ENCODE measurements around the gene SPAG9. TPM values are rescaled to one million over a fixed set of nuclear protein-coding genes. Genes with fewer than 3 reads are reported as not detected.
A peak's percentile ranks its signal among the peaks of the same experiment; 100 is the strongest.
"Not testable (repeated sequence)": the region's sequence is repeated elsewhere in the genome, so short reads cannot be mapped to it uniquely, and the experiment has no call there.

The SPAG9 gene
- total RNA-seq, 1 donor from 2014 or later, result 77.9 TPM

- DNase-seq (ENCODE audit: low spot score), result no peak
These were observed 165.5 kb downstream of the SPAG9 start for GRCh38 chr17:50955160-50955559.

- no peak for DNase-seq (ENCODE audit: low spot score)
These were observed 166.0 kb downstream of the SPAG9 start for GRCh38 chr17:50954641-50955121.

- DNase-seq (ENCODE audit: low spot score), result no peak
These were observed 166.7 kb downstream of the SPAG9 start for GRCh38 chr17:50953831-50954601.

- DNase-seq (ENCODE audit: low spot score), result no peak
These were observed 167.2 kb downstream of the SPAG9 start for GRCh38 chr17:50953518-50953830.

GRCh38 chr17:50952889-50953288 is 167.8 kb downstream of the SPAG9 start:
- DNase-seq (ENCODE audit: low spot score), result no peak

- no peak for DNase-seq (ENCODE audit: low spot score)
These were observed 168.7 kb downstream of the SPAG9 start for GRCh38 chr17:50952013-50952412.

- DNase-seq (ENCODE audit: low spot score), result peak; percentile 80
These were observed 170.4 kb downstream of the SPAG9 start for GRCh38 chr17:50949989-50950877.

- DNase-seq (ENCODE audit: low spot score), result no peak
These were observed 171.3 kb downstream of the SPAG9 start for GRCh38 chr17:50949128-50949988.

GRCh38 chr17:50948711-50949110 is 172.0 kb downstream of the SPAG9 start:
- no peak for DNase-seq (ENCODE audit: low spot score)

GRCh38 chr17:50947782-50948543 is 172.7 kb downstream of the SPAG9 start:
- DNase-seq (ENCODE audit: low spot score), result peak; percentile 87

GRCh38 chr17:50946891-50947781 is 173.5 kb downstream of the SPAG9 start:
- DNase-seq (ENCODE audit: low spot score), result no peak

GRCh38 chr17:50946223-50946890 is 174.3 kb downstream of the SPAG9 start:
- no peak for DNase-seq (ENCODE audit: low spot score)

- no peak for DNase-seq (ENCODE audit: low spot score)
These were observed 174.9 kb downstream of the SPAG9 start for GRCh38 chr17:50945779-50946222.

GRCh38 chr17:50944902-50945720 is 175.6 kb downstream of the SPAG9 start:
- no peak for DNase-seq (ENCODE audit: low spot score)

GRCh38 chr17:50944054-50944901 is 176.4 kb downstream of the SPAG9 start:
- DNase-seq (ENCODE audit: low spot score), result peak; percentile 84

GRCh38 chr17:50943575-50943933 is 177.1 kb downstream of the SPAG9 start:
- no peak for DNase-seq (ENCODE audit: low spot score)

- not testable (repeated sequence) for DNase-seq (ENCODE audit: low spot score)
These were observed 179.0 kb downstream of the SPAG9 start for GRCh38 chr17:50941676-50942048.

Data from mucosa of gallbladder (tissue), 1 donor.